Heart right ventricle (tissue), 16 donors: ENCODE results near the gene PTPN20. TPM values are rescaled to one million over a fixed set of nuclear protein-coding genes. Genes with fewer than 3 reads are reported as not detected.
A peak's percentile ranks its signal among the peaks of the same experiment; 100 is the strongest.

Source experiments
- ATAC-seq, 8 donors: fragments of 200-7000 bp; cut with Tn5 transposase; one replicate each; pipeline ENCODE4 v1.9.1; 2020; ENCODE audit warnings: mild to moderate bottlenecking in 8 of 8, moderate library complexity in 8 of 8, moderate number of reproducible peaks in 1 of 8
- DNase-seq, 2 donors: peaks; one replicate each; pipeline ENCODE4 v3.0.0-alpha.2; 2020
- H3K27ac ChIP-seq, 10 donors: fragments of 200-600 bp; sonication (generic) in 2 of 10; one replicate each; pipeline versions ENCODE4 v1.5.0 to v1.8.0; 2020 to 2022; ENCODE audit warnings: mild to moderate bottlenecking in 3 of 10
- H3K27me3 ChIP-seq, 7 donors: fragments of 200-600 bp; one replicate each; pipeline ENCODE4 v1.8.0; 2021 to 2022; ENCODE audit warnings: mild to moderate bottlenecking in 2 of 7
- H3K36me3 ChIP-seq, 9 donors: fragments of 200-600 bp; sonication (generic) in 1 of 9; one replicate each; pipeline versions ENCODE4 v1.5.0 to v1.8.0; 2020 to 2022; ENCODE audit warnings: mild to moderate bottlenecking in 2 of 9
- H3K4me1 ChIP-seq, 9 donors: fragments of 200-600 bp; sonication (generic) in 1 of 9; one replicate each; pipeline versions ENCODE4 v1.5.0 to v1.8.0; 2020 to 2022; ENCODE audit warnings: mild to moderate bottlenecking in 4 of 9
- H3K4me3 ChIP-seq, 10 donors: fragments of 200-600 bp; sonication (generic) in 2 of 10; one replicate each; pipeline versions ENCODE4 v1.5.0 to v1.8.0; 2020 to 2022; ENCODE audit warnings: mild to moderate bottlenecking in 7 of 10, moderate library complexity in 2 of 10
- H3K9me3 ChIP-seq, 11 donors: fragments of 200-600 bp in 10 of 11; sonication (generic) in 2 of 11; one replicate each; pipeline versions ENCODE4 v1.5.0 to v1.8.0; 2013 to 2022; ENCODE audit warnings: mild to moderate bottlenecking in 2 of 11, control low read depth in 1 of 11, moderate library complexity in 1 of 11
- CTCF ChIP-seq, 9 donors: fragments of 200-600 bp; sonication (generic) in 2 of 9; IDR thresholded peaks; one replicate each; pipeline versions ENCODE4 v1.5.0 to v1.8.0; 2021 to 2022; ENCODE audit warnings: antibody characterized with exemption in 9 of 9, mild to moderate bottlenecking in 5 of 9, moderate library complexity in 1 of 9
- WGBS, 2 donors: extraction: QIAGEN DNeasy Blood & Tissue Kit; methylation state at CpG; one replicate each; pipeline ENCODE4 v1.1.7; 2013; ENCODE audit warnings: inconsistent platforms in 1 of 2; 5-methylcytosine and 5-hydroxymethylcytosine counted together
- intact Hi-C, 10 donors: fragments of 100-400 bp; cut with DNase I; formaldehyde crosslinking; loops; one replicate each; pipeline versions ENCODE4 v1.11.1 to v1.14.2; 2022
- polyA plus RNA-seq, 2 donors: library from polyadenylated mRNA; stranded (reverse); fragments of 200-250 nt; gene quantifications; one replicate each; pipeline ENCODE4 v1.2.3, GENCODE V29; 2013
- total RNA-seq, 10 donors: library from RNA; stranded (reverse); fragmentation: NEBNext Ultra II Directional in 3 of 10; extraction: Animal tissue kit (Norgen Biotek cat#: 25700) in 3 of 10; gene quantifications; one replicate each; pipeline versions ENCODE4 v1.2.1 to v1.2.4, GENCODE V29; 2021 to 2023
- donor health status: Arrhythmogenic right ventricular cardiomyopathy.
- donor health status: ischemic (EF 13 %, LVEDD 7.1; RV severe dilation, severe dysfunction).
- donor health status: healthy with polysubstance abuse.
- donor health status: DM: no; HTN: yes; CAD: no.
- donor health status: DM: no; HTN: no; CAD: no.
- donor health status: ischemic (EF 25% LVEDD 6.9; RV normal size, moderate dysfunction).
- donor health status: ischemic (EF 25% LVEDD 5.7; RV mildly dilated, moderate dysfunction).
- donor health status: healthy.
- donor health status: DM: yes; HTN: yes; CAD: no.
- donor health status: Ischemic cardiomyopathy.
- donor health status: ischemic (EF 35%, LVEDD 5.7; RV mildly dilated, moderate dysfunction).
- donor health status: nonischemic (EF 11% LVEDD 7.7; RV severe dilation, severe dysfunction).
- donor health status: DM: yes; HTN: yes; CAD: no.
- donor health status: PGD.
- donor health status: ischemic (EF 29% LVEDD 5.4; RV normal size, mild dysfunction).
- donor health status: nonischemic (EF 23%, LVEDD 6.1; RV moderate dilation, normal function).

The PTPN20 gene
- total and polyA plus RNA-seq, 12 donors, result 3.2 to 28.1 (median 16.2) TPM

GRCh38 chr10:47046321-47047126 lies 135.3 kb downstream of the PTPN20 start:
- WGBS, 2 donors, result 85 to 86% methylated on average over 20 of the region's 20 CpGs
- DNase-seq (no peak), ATAC-seq (no peak)
- no peak overlapping the region for H3K27ac ChIP-seq
- H3K4me1 ChIP-seq, result peaks cover 0 to 12% (median 0%) of the 10 kb centered on the region in 9 donors
- H3K27me3 ChIP-seq, result no peaks in the 10 kb centered on the region
- H3K9me3 ChIP-seq, result no peaks in the 10 kb centered on the region
- no peaks in the 10 kb centered on the region for H3K36me3 ChIP-seq
- no peak overlapping the region for H3K4me3 ChIP-seq
- intact Hi-C loops, result loop anchor here in 8 of 10 donors (1.0 to 5.0 kb wide), 4 partner anchors 266 to 268 kb away; no protein-coding TSS in a partner anchor
- no peak for TF ChIP-seq CTCF (IDR thresholded peaks at IDR 0.05)

- H3K36me3 ChIP-seq, result no peaks in the 10 kb centered on the region
- H3K27me3 ChIP-seq, result no peaks in the 10 kb centered on the region
- 67 to 75% methylated on average over 5 of the region's 5 CpGs for WGBS, 2 donors
- DNase-seq (no peak), ATAC-seq (no peak)
- no peak for TF ChIP-seq CTCF (IDR thresholded peaks at IDR 0.05)
- H3K4me1 ChIP-seq, result peaks cover 0 to 12% (median 0%) of the 10 kb centered on the region in 9 donors
- intact Hi-C loops, result loop anchor here in 8 of 10 donors (1.0 to 5.0 kb wide), 4 partner anchors 265 to 268 kb away; no protein-coding TSS in a partner anchor
- H3K27ac ChIP-seq, result no peak overlapping the region
- H3K4me3 ChIP-seq, result no peak overlapping the region
- H3K9me3 ChIP-seq, result no peaks in the 10 kb centered on the region
Measured at GRCh38 chr10:47047127-47047504, 135.9 kb downstream of the PTPN20 start.

- 44 to 52% methylated on average over 15 of the region's 15 CpGs for whole genome bisulfite sequencing, 2 donors
- TF ChIP-seq CTCF (IDR thresholded peaks at IDR 0.05), result peak; percentile 78 to 93 (median 85)
- Histone ChIP-seq H3K9me3 (no peaks in the 10 kb centered on the region), H3K27me3 (no peaks in the 10 kb centered on the region), H3K4me3 (no peak overlapping the region), H3K4me1 (peaks cover 0 to 12% (median 0%) of the 10 kb centered on the region in 9 donors), H3K36me3 (no peaks in the 10 kb centered on the region), H3K27ac (no peak overlapping the region)
- ATAC-seq (peak in 7 of 8 donors; percentile 53 to 76 (median 69)), DNase-seq (peak; percentile 70 to 79)
- intact Hi-C loops, result loop anchor here (1.0 to 5.0 kb wide), 5 partner anchors 263 to 267 kb away; no protein-coding TSS in a partner anchor
Measured at GRCh38 chr10:47047577-47048525, 136.6 kb downstream of the PTPN20 start.

GRCh38 chr10:47048526-47048905 lies 137.3 kb downstream of the PTPN20 start:
- WGBS, 2 donors, result 78 to 83% methylated on average over 7 of the region's 7 CpGs
- DNase-seq, result peak in 1 of 2 donors; percentile 3
- intact Hi-C loops, result loop anchor here in 6 of 10 donors (2.0 to 5.0 kb wide), 2 partner anchors 262 to 264 kb away; no protein-coding TSS in a partner anchor

More at GRCh38 chr10:47048526-47048905, 137.3 kb downstream of the PTPN20 start:
- H3K36me3 ChIP-seq, result no peaks in the 10 kb centered on the region
- no peaks in the 10 kb centered on the region for H3K9me3 ChIP-seq
- no peaks in the 10 kb centered on the region for H3K27me3 ChIP-seq
- no peak overlapping the region for H3K27ac ChIP-seq
- H3K4me3 ChIP-seq, result no peak overlapping the region
- H3K4me1 ChIP-seq, result peaks cover 0 to 12% (median 3%) of the 10 kb centered on the region in 9 donors
- no peak for ATAC-seq
- TF ChIP-seq CTCF (IDR thresholded peaks at IDR 0.05), result no peak
